ENCODE results near the gene TPP1. TPM values are rescaled to one million over a fixed set of nuclear protein-coding genes. Genes with fewer than 3 reads are reported as not detected.
A peak's percentile ranks its signal among the peaks of the same experiment; 100 is the strongest.

The TPP1 gene
- total RNA-seq, 4 donors from 2014 or later: 27.1 to 74.9 (median 40.7) TPM

DNA sequence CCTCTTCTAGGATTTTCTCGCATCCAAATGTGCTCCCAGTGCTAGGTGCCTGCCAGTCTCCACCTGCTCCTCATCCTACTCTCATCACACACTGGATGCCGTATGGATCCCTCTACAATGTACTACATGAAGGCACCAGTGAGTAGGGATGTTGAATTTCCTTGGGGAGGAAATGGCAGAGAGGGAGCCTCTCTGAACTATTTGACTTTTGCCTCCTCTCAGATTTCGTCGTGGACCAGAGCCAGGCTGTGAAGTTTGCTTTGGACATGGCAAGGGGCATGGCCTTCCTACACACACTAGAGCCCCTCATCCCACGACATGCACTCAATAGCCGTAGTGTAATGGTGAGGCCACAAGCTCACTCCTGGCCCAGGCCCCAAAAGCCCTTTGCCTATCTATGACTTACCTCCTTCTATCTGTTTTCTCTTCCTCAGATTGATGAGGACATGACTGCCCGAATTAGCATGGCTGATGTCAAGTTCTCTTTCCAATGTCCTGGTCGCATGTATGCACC lies 9.7 kb downstream of the TPP1 start:
- H3K9me3 ChIP-seq: no peaks in the 10 kb centered on the region
- DNase-seq: peak in 1 of 2 donors; percentile 29
- peak overlapping the region; percentile 97 to 99 for H3K27ac ChIP-seq
- H3K4me3 ChIP-seq: no peak overlapping the region
- no peak for TF ChIP-seq POLR2A (IDR thresholded peaks at IDR 0.05)
- TF ChIP-seq, protein P1, sequence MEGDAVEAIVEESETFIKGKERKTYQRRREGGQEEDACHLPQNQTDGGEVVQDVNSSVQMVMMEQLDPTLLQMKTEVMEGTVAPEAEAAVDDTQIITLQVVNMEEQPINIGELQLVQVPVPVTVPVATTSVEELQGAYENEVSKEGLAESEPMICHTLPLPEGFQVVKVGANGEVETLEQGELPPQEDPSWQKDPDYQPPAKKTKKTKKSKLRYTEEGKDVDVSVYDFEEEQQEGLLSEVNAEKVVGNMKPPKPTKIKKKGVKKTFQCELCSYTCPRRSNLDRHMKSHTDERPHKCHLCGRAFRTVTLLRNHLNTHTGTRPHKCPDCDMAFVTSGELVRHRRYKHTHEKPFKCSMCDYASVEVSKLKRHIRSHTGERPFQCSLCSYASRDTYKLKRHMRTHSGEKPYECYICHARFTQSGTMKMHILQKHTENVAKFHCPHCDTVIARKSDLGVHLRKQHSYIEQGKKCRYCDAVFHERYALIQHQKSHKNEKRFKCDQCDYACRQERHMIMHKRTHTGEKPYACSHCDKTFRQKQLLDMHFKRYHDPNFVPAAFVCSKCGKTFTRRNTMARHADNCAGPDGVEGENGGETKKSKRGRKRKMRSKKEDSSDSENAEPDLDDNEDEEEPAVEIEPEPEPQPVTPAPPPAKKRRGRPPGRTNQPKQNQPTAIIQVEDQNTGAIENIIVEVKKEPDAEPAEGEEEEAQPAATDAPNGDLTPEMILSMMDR (IDR thresholded peaks at IDR 0.05): no peak
- no peaks in the 10 kb centered on the region for H3K36me3 ChIP-seq
- peaks cover 13 to 27% of the 10 kb centered on the region in 2 donors for H3K4me1 ChIP-seq
- intact Hi-C loops (cut with DNase I; ENCODE audit: low total_unique reads): loop anchor here (10.0 kb wide), 1 partner anchor 75 kb away; the partner anchor contains the start of gene MRPL17
- no peaks in the 10 kb centered on the region for H3K27me3 ChIP-seq

GRCh38 chr11:6608726-6609501 lies 10.3 kb downstream of the TPP1 start:
- peak overlapping the region; percentile 97 to 99 for H3K27ac ChIP-seq
- no peaks in the 10 kb centered on the region for H3K9me3 ChIP-seq
- H3K4me1 ChIP-seq: peaks cover 13 to 27% of the 10 kb centered on the region in 2 donors
- TF ChIP-seq, protein P1 (IDR thresholded peaks at IDR 0.05): no peak
- peak in 1 of 2 donors; percentile 6 for TF ChIP-seq POLR2A (IDR thresholded peaks at IDR 0.05)
- intact Hi-C loops (cut with DNase I; ENCODE audit: low total_unique reads): no loop called here
- DNase-seq: peak in 1 of 2 donors; percentile 77
- H3K27me3 ChIP-seq: no peaks in the 10 kb centered on the region
- no peaks in the 10 kb centered on the region for H3K36me3 ChIP-seq
- H3K4me3 ChIP-seq: no peak overlapping the region

- Histone ChIP-seq H3K36me3 (no peaks in the 10 kb centered on the region), H3K4me1 (peaks cover 13 to 24% of the 10 kb centered on the region in 2 donors), H3K9me3 (no peaks in the 10 kb centered on the region), H3K27me3 (no peaks in the 10 kb centered on the region), H3K27ac (peak overlapping the region; percentile 97 to 99), H3K4me3 (no peak overlapping the region)
- intact Hi-C loops (cut with DNase I; ENCODE audit: low total_unique reads): no loop called here
- TF ChIP-seq, protein P1 (IDR thresholded peaks at IDR 0.05): no peak
- no peak for TF ChIP-seq POLR2A (IDR thresholded peaks at IDR 0.05)
- peak in 1 of 2 donors; percentile 43 for DNase-seq
Observed at GRCh38 chr11:6608011-6608410, 11.2 kb downstream of the TPP1 start.

GRCh38 chr11:6607190-6607795 lies 11.9 kb downstream of the TPP1 start:
- H3K4me3 ChIP-seq: peak overlapping the region in 1 of 2 donors; percentile 14
- intact Hi-C loops (cut with DNase I; ENCODE audit: low total_unique reads): no loop called here
- peak in 1 of 2 donors; percentile 13 for DNase-seq
- peaks cover 13 to 25% of the 10 kb centered on the region in 2 donors for H3K4me1 ChIP-seq
- no peaks in the 10 kb centered on the region for H3K36me3 ChIP-seq
- TF ChIP-seq, protein P1 (IDR thresholded peaks at IDR 0.05): no peak
- TF ChIP-seq POLR2A (IDR thresholded peaks at IDR 0.05): no peak
- H3K27me3 ChIP-seq: no peaks in the 10 kb centered on the region
- peak overlapping the region; percentile 97 to 99 for H3K27ac ChIP-seq
- no peaks in the 10 kb centered on the region for H3K9me3 ChIP-seq
